ENCODE data around the gene NOS1AP.

DNA sequence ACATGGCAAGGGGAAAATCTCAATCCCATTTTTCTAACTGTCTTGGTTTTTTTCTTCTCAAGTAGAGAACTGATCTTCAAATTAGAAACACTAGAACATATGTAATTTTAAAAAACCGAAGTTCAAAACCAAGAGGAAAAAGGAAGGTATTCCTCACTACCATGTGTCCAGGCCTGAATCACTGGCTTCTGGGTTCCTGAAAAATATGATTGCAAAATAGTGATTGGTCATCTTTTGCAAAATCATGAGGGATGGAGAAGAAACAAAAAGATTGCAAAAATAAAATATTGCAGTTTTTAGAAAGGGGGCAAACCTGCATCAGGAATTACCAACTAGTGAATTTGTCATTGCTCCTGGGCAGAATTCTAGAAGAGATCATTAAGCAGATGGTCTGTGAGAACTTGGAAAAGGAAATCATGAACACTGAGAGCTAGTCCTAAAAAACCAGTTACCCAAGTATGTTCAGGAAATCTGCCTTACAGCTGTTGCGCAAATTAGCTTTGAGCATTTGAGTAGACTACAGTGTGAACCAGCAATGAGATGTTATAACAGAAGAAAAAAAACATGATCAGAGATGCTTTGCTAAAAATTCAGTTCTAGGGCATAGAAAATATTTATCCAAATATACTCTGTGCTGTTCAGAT, 257.8 kb downstream of the NOS1AP start:
- TF ChIP-seq, protein P1, sequence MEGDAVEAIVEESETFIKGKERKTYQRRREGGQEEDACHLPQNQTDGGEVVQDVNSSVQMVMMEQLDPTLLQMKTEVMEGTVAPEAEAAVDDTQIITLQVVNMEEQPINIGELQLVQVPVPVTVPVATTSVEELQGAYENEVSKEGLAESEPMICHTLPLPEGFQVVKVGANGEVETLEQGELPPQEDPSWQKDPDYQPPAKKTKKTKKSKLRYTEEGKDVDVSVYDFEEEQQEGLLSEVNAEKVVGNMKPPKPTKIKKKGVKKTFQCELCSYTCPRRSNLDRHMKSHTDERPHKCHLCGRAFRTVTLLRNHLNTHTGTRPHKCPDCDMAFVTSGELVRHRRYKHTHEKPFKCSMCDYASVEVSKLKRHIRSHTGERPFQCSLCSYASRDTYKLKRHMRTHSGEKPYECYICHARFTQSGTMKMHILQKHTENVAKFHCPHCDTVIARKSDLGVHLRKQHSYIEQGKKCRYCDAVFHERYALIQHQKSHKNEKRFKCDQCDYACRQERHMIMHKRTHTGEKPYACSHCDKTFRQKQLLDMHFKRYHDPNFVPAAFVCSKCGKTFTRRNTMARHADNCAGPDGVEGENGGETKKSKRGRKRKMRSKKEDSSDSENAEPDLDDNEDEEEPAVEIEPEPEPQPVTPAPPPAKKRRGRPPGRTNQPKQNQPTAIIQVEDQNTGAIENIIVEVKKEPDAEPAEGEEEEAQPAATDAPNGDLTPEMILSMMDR (IDR thresholded peaks at IDR 0.05), result no peak
- no peak for TF ChIP-seq POLR2A (IDR thresholded peaks at IDR 0.05)
